Erythroblast (primary cell): Measurements from ENCODE around the gene FUT8.

Source experiments
- GATA1 ChIP-seq: IDR thresholded peaks from 2 replicates; pipeline ENCODE4 v1.6.1; 2011; ENCODE audit warnings: low read depth, mild to moderate bottlenecking, control low read depth, low read length, moderate library complexity
- POLR2A ChIP-seq: IDR thresholded peaks from 2 replicates; pipeline ENCODE4 v1.6.1; 2011; ENCODE audit warnings: mild to moderate bottlenecking, low read length

GRCh38 chr14:65565948-65566347 lies 153.4 kb downstream of the FUT8 start:
- TF ChIP-seq POLR2A (no peak), GATA1 (no peak)
